B cell (primary cell): Measurements from ENCODE around the gene BZW1.

Experiments
- CTCF ChIP-seq: fragments of 200-600 bp; IDR thresholded peaks from one replicate; pipeline ENCODE4 v1.8.0; 2022; ENCODE audit warnings: antibody characterized with exemption, mild to moderate bottlenecking
- EZH2 ChIP-seq: IDR thresholded peaks from 2 replicates; pipeline ENCODE4 v1.6.1; 2012; ENCODE audit warnings: borderline replicate concordance, low read depth, mild to moderate bottlenecking, moderate library complexity, low read length; ENCODE audit not compliant: insufficient read depth, poor library complexity, severe bottlenecking

GRCh38 chr2:200873560-200873959 is 61.9 kb downstream of the BZW1 start:
- TF ChIP-seq CTCF (no peak), EZH2 (no peak)
